Activated T-cell treated with anti-CD3 and anti-CD28 coated beads, Interleukin-2, amount 50 U/mL, for 72 hours (primary cell): ENCODE data around the gene SYT13. TPM values are rescaled to one million over a fixed set of nuclear protein-coding genes. Genes with fewer than 3 reads are reported as not detected.

Experiments used
- ATAC-seq, 2 donors: fragments of 150-1000 bp; cut with Tn5 transposase; replicated peaks in 1 of 2; 2 replicates each; pipeline ENCODE4 v1.10.0; 2021; ENCODE audit warnings: moderate library complexity in 2 of 2, mild to moderate bottlenecking in 1 of 2
- DNase-seq, 2 donors: peaks; one replicate each; pipeline ENCODE4 v3.0.0; 2021 to 2022; ENCODE audit warnings: mixed read lengths in 1 of 2
- H3K27ac Mint-ChIP-seq: one replicate; pipeline ENCODE4 v1.8.0; 2022; ENCODE audit warnings: mild to moderate bottlenecking, moderate library complexity, mixed read lengths
- H3K27me3 Mint-ChIP-seq: one replicate; pipeline ENCODE4 v1.8.0; 2022; ENCODE audit warnings: low read depth, mixed read lengths
- H3K36me3 Mint-ChIP-seq, 2 donors: one replicate each; pipeline ENCODE4 v1.8.0; 2022; ENCODE audit warnings: mixed read lengths in 2 of 2, mild to moderate bottlenecking in 1 of 2; ENCODE audit not compliant: insufficient read depth in 2 of 2
- H3K4me1 Mint-ChIP-seq: one replicate; pipeline ENCODE4 v1.8.0; 2022; ENCODE audit warnings: low read depth, mixed read lengths
- H3K4me3 Mint-ChIP-seq, 2 donors: one replicate each; pipeline ENCODE4 v1.8.0; 2022; ENCODE audit warnings: mild to moderate bottlenecking in 2 of 2, mixed read lengths in 2 of 2, moderate library complexity in 2 of 2
- H3K9me3 Mint-ChIP-seq, 2 donors: one replicate each; pipeline ENCODE4 v1.8.0; 2022; ENCODE audit warnings: mixed read lengths in 2 of 2
- total RNA-seq, 2 donors: library from RNA; stranded (reverse); gene quantifications; one replicate each; pipeline ENCODE4 v1.2.3, GENCODE V29; 2022

Gene SYT13
- total RNA-seq, 2 donors from 2014 or later = not detected

- H3K36me3 Mint-ChIP-seq = no peaks in the 10 kb centered on the region
- H3K27ac Mint-ChIP-seq = no peak overlapping the region
- H3K9me3 Mint-ChIP-seq = no peaks in the 10 kb centered on the region
- DNase-seq (no peak), ATAC-seq (no peak)
- H3K4me3 Mint-ChIP-seq = no peak overlapping the region
- peaks cover 6% of the 10 kb centered on the region for H3K27me3 Mint-ChIP-seq
- no peaks in the 10 kb centered on the region for H3K4me1 Mint-ChIP-seq
These were observed 39.9 kb downstream of the SYT13 start for GRCh38 chr11:45246241-45246640.

GRCh38 chr11:45245218-45246045 is 40.7 kb downstream of the SYT13 start:
- H3K36me3 Mint-ChIP-seq = no peaks in the 10 kb centered on the region
- H3K27ac Mint-ChIP-seq = no peak overlapping the region
- DNase-seq (no peak), ATAC-seq (no peak)
- peaks cover 10% of the 10 kb centered on the region for H3K27me3 Mint-ChIP-seq
- no peak overlapping the region for H3K4me3 Mint-ChIP-seq
- H3K4me1 Mint-ChIP-seq = no peaks in the 10 kb centered on the region
- H3K9me3 Mint-ChIP-seq = no peaks in the 10 kb centered on the region

DNA sequence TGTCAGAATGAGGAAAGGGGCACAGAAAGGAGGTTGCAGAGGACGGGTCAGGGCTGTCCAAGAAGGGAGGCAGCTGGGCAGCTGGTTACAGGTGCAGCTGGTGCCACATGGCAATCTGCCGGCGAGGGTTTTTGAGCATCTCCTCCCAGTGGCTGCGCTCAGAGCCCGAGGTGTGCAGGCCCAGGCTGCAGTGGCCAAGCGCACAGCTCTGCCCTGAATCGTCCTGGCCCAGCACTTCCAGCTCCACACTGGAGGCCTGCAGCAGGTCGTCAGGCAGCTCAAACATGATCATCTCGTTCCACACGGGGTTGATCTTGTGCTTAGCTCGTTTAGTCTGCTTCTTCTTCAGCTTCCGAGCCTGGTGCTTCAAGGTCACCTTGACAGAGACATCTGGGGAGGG is 42.2 kb downstream of the SYT13 start:
- no peak overlapping the region for H3K27ac Mint-ChIP-seq
- H3K4me3 Mint-ChIP-seq = no peak overlapping the region
- no peak for DNase-seq
- no peak for ATAC-seq
- H3K9me3 Mint-ChIP-seq = peaks cover 3 to 4% of the 10 kb centered on the region in 2 donors
- peaks cover 7% of the 10 kb centered on the region for H3K27me3 Mint-ChIP-seq
- no peaks in the 10 kb centered on the region for H3K4me1 Mint-ChIP-seq
- H3K36me3 Mint-ChIP-seq = no peaks in the 10 kb centered on the region

GRCh38 chr11:45239733-45240132 is 46.4 kb downstream of the SYT13 start:
- DNase-seq (no peak), ATAC-seq (no peak)
- Mint-ChIP-seq H3K27ac (no peak overlapping the region), H3K9me3 (peaks cover 3 to 4% of the 10 kb centered on the region in 2 donors), H3K36me3 (no peaks in the 10 kb centered on the region), H3K4me1 (no peaks in the 10 kb centered on the region), H3K4me3 (no peak overlapping the region), H3K27me3 (peaks cover 35% of the 10 kb centered on the region)

DNA sequence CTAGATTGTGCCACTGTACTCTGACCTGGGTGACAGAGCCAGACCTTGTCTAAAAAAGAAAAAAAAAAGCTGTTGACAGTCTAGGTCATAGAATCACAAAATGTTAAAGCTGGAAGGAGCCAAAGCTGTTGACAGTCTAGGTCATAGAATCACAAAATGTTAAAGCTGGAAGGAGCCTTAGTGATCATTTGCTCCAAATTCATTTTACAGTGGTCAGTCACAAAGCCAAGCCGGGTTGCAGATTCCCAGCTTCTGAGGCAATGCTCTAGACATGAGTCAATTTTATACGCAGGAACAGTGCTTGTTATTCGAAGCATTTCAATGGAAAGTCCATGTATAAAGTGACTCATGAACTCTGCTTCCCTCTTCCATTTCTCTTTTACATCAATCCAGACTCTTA is 47.4 kb downstream of the SYT13 start:
- H3K4me1 Mint-ChIP-seq = no peaks in the 10 kb centered on the region
- no peak overlapping the region for H3K27ac Mint-ChIP-seq
- DNase-seq (no peak), ATAC-seq (no peak)
- peaks cover 35% of the 10 kb centered on the region for H3K27me3 Mint-ChIP-seq
- no peak overlapping the region for H3K4me3 Mint-ChIP-seq
- H3K9me3 Mint-ChIP-seq = peaks cover 3 to 4% of the 10 kb centered on the region in 2 donors
- no peaks in the 10 kb centered on the region for H3K36me3 Mint-ChIP-seq

GRCh38 chr11:45237711-45238315 is 48.3 kb downstream of the SYT13 start:
- H3K4me1 Mint-ChIP-seq = no peaks in the 10 kb centered on the region
- H3K4me3 Mint-ChIP-seq = no peak overlapping the region
- peaks cover 3 to 4% of the 10 kb centered on the region in 2 donors for H3K9me3 Mint-ChIP-seq
- H3K27me3 Mint-ChIP-seq = peaks cover 35% of the 10 kb centered on the region
- ATAC-seq (no peak), DNase-seq (no peak)
- no peaks in the 10 kb centered on the region for H3K36me3 Mint-ChIP-seq
- no peak overlapping the region for H3K27ac Mint-ChIP-seq

DNA sequence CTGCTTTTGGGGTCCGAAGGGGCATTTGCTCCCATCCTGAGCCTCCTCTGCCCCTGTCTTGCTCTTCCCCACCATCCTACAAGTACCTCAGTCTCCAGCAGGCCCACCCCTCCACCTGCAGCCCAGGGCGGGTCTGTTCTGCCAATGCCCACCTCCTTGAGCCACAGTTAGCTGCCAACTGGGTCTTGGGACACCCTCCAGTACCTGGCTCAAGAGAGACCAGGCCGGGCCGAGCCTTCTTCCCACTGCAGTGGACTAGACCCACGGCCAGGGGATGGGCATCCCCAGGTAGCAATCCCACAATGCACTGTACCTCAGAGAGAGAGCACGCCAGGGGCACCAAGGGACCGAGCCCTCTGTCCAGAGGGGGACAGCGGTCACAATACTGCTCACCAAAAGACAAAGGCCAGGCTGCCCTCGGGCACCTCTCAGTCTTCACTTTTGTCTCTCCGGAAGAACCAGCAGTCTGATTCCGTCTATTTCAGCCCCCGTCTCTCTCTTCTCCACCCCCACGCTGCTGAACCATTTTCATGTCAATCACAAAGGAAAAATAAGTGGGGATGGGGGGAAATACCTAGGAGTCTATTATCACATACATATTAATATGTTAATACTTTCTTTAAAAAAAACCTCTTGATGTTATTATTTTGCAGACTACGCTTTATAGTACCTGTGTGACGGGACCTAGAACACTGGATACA is 51.7 kb downstream of the SYT13 start:
- H3K4me1 Mint-ChIP-seq = no peaks in the 10 kb centered on the region
- DNase-seq (no peak), ATAC-seq (no peak)
- peaks cover 30% of the 10 kb centered on the region for H3K27me3 Mint-ChIP-seq
- peaks cover 0 to 2% of the 10 kb centered on the region in 2 donors for H3K9me3 Mint-ChIP-seq
- no peak overlapping the region for H3K4me3 Mint-ChIP-seq
- H3K36me3 Mint-ChIP-seq = no peaks in the 10 kb centered on the region
- no peak overlapping the region for H3K27ac Mint-ChIP-seq

DNA sequence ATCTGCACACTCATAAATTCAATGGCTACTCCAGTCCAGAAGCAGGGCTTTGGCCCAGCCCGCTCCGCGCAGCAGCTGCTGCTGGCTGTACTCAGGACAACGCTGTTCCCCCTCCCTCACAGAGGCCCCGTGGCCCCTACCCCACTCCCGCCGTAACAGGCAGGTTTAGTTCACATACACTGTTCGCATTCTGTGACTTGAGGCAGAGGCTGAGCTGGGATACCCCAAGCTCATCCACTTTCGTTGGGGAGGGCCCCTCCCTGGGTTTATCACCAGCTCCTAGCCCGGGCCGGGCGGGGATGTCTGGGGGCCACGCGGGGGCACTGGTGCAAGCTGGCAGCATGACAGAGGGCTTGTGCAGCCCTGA is 52.4 kb downstream of the SYT13 start:
- Mint-ChIP-seq H3K9me3 (no peaks in the 10 kb centered on the region), H3K36me3 (no peaks in the 10 kb centered on the region), H3K4me3 (no peak overlapping the region), H3K27ac (no peak overlapping the region), H3K27me3 (peaks cover 30% of the 10 kb centered on the region), H3K4me1 (no peaks in the 10 kb centered on the region)
- no peak for DNase-seq
- ATAC-seq = peak; percentile 9 to 18

DNA sequence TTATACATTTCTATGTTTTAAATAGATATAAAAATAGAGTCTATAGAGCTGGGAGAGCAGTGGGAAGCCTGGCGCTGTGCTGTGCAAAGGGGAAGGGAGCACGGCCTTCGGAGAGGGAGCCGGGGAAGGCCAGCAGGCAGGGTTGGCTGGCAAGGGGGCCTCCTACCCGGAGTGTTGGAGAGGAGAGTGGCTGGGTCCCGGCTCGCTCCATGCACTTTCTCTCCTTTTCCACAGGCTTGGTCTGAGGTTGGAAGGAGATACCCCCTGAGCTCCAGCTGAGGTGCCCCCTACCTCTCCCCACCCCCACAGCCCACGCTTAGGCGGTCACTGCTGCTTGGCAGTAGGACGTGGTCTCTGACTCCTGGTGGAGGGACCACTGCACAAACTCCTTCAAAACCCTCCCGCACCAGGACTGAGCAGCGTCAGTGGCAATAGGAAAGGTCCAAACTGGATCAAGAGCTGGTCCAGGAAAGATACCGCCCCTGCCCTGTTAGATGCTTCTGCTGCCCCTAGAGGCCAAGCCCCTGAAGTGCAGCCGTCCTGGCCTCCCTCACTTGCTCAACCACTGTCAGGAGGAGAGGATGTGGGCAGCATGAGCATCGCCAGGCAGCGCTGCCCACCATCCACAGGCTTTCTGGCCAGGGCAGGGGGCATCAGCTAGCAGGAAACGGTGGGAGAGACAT is 52.9 kb downstream of the SYT13 start:
- ATAC-seq = peak; percentile 57 to 77
- Mint-ChIP-seq H3K36me3 (no peaks in the 10 kb centered on the region), H3K27ac (no peak overlapping the region), H3K27me3 (peaks cover 29% of the 10 kb centered on the region), H3K4me1 (no peaks in the 10 kb centered on the region), H3K9me3 (no peaks in the 10 kb centered on the region), H3K4me3 (no peak overlapping the region)
- DNase-seq = peak; percentile 66 to 74

- H3K27me3 Mint-ChIP-seq = peaks cover 21% of the 10 kb centered on the region
- H3K9me3 Mint-ChIP-seq = no peaks in the 10 kb centered on the region
- H3K27ac Mint-ChIP-seq = no peak overlapping the region
- ATAC-seq = no peak
- H3K4me1 Mint-ChIP-seq = no peaks in the 10 kb centered on the region
- H3K4me3 Mint-ChIP-seq = no peak overlapping the region
- no peak for DNase-seq
- H3K36me3 Mint-ChIP-seq = no peaks in the 10 kb centered on the region
These were observed 53.6 kb downstream of the SYT13 start for GRCh38 chr11:45232341-45233080.

GRCh38 chr11:45229401-45230020 is 56.6 kb downstream of the SYT13 start:
- no peaks in the 10 kb centered on the region for H3K4me1 Mint-ChIP-seq
- no peak overlapping the region for H3K4me3 Mint-ChIP-seq
- no peak for ATAC-seq
- no peaks in the 10 kb centered on the region for H3K9me3 Mint-ChIP-seq
- peaks cover 0 to 2% of the 10 kb centered on the region in 2 donors for H3K36me3 Mint-ChIP-seq
- no peaks in the 10 kb centered on the region for H3K27me3 Mint-ChIP-seq
- DNase-seq = no peak
- no peak overlapping the region for H3K27ac Mint-ChIP-seq

- no peak for DNase-seq
- Mint-ChIP-seq H3K9me3 (no peaks in the 10 kb centered on the region), H3K27ac (no peak overlapping the region), H3K4me1 (no peaks in the 10 kb centered on the region), H3K27me3 (no peaks in the 10 kb centered on the region), H3K4me3 (no peak overlapping the region), H3K36me3 (peaks cover 0 to 2% of the 10 kb centered on the region in 2 donors)
- no peak for ATAC-seq
These were observed 58.3 kb downstream of the SYT13 start for GRCh38 chr11:45227836-45228235.
